Osteoblast (primary cell): ENCODE measurements around the gene COLQ. TPM values are rescaled to one million over a fixed set of nuclear protein-coding genes. Genes with fewer than 3 reads are reported as not detected.

Experiments used
- DNase-seq: peaks from one replicate; pipeline ENCODE4 v3.0.0; 2011; ENCODE audit warnings: low spot score, mixed read lengths; ENCODE audit not compliant: insufficient read length; ENCODE audit errors: missing footprints
- H2AFZ ChIP-seq: 2 replicates; pipeline ENCODE4 v1.6.0; 2011; ENCODE audit warnings: mild to moderate bottlenecking, low read length
- H3K27ac ChIP-seq: 2 replicates; pipeline ENCODE4 v1.5.1; 2011; ENCODE audit warnings: mild to moderate bottlenecking, low read depth, low read length, moderate library complexity
- H3K27me3 ChIP-seq: 2 replicates; pipeline ENCODE4 v1.6.0; 2012; ENCODE audit warnings: mild to moderate bottlenecking, control low read depth, inconsistent platforms, low read length, moderate library complexity; ENCODE audit not compliant: insufficient read depth
- H3K36me3 ChIP-seq: 2 replicates; pipeline ENCODE4 v1.5.1; 2011; ENCODE audit warnings: mild to moderate bottlenecking, low read length, control low read depth, moderate library complexity; ENCODE audit not compliant: insufficient read depth
- H3K4me1 ChIP-seq: 2 replicates; pipeline ENCODE4 v1.5.1; 2011; ENCODE audit warnings: mild to moderate bottlenecking, low read length, control low read depth, moderate library complexity; ENCODE audit not compliant: insufficient read depth
- H3K4me2 ChIP-seq: 2 replicates; pipeline ENCODE4 v1.6.0; 2011; ENCODE audit warnings: mild to moderate bottlenecking, low read length; ENCODE audit not compliant: insufficient read depth
- H3K4me3 ChIP-seq: fragments of 200-600 bp; sonication (generic); 3 replicates; pipeline ENCODE4 v1.5.1; 2012; ENCODE audit warnings: mild to moderate bottlenecking, low read length, inconsistent platforms; ENCODE audit not compliant: insufficient read depth
- H3K79me2 ChIP-seq: 2 replicates; pipeline ENCODE4 v1.6.0; 2012; ENCODE audit warnings: mild to moderate bottlenecking, low read length, control low read depth, inconsistent platforms; ENCODE audit not compliant: insufficient read depth
- H3K9me3 ChIP-seq: 2 replicates; pipeline ENCODE4 v1.5.1; 2011; ENCODE audit warnings: low read depth, low read length, control low read depth
- H4K20me1 ChIP-seq: 2 replicates; pipeline ENCODE4 v1.6.0; 2012; ENCODE audit warnings: mild to moderate bottlenecking, low read length, control low read depth; ENCODE audit not compliant: insufficient read depth
- total RNA-seq: library from RNA; depleted of rRNA; stranded (reverse); fragments of >200 nt; gene quantifications from 2 replicates; pipeline ENCODE4 v1.2.3, GENCODE V29; 2012
- TF ChIP-seq, protein P1 (sequence below): IDR thresholded peaks from 2 replicates; pipeline ENCODE4 v1.5.1; 2011; ENCODE audit warnings: mild to moderate bottlenecking, low read depth, low read length, moderate library complexity; ENCODE audit errors: extremely low read depth

COLQ gene
- total RNA-seq, 1 donor: 1.4 TPM

DNA sequence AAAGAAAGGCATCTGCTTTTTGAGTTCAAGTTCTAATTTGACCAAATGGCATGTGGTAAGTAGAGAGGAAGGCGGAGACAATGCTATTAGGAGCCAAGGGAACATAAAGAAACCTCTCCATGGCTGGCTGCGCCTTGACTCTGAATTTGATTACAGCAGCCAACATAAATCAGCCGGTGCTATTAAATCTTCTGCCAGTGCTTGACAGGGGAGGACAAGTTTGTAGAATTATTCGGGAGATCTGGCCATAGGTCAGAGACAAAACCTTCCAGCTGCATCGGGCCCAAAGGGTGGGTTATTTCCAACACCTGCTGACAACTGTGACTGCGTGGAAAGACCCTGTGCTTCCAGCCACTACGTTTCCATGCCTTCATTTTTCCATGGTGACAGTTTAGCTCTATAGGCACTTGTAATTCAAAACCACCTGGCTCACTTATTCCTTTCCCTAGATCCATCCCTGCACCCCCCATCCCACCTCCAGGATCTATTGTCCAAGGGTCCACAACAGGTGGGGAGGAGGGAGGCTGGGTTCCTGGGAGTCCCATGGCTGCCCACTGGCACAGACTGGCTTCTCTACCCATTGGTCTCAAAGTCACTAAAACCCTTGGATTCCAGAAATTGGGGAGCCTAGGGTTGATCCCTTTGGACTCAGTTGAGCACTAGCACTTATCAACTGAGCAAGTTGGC, 15.9 kb downstream of the COLQ start:
- DNase-seq: no peak
- H3K36me3 ChIP-seq: no peaks in the 10 kb centered on the region
- H2AFZ ChIP-seq: no peak overlapping the region
- H3K79me2 ChIP-seq: no peaks in the 10 kb centered on the region
- H3K27me3 ChIP-seq: no peaks in the 10 kb centered on the region
- TF ChIP-seq, protein P1, sequence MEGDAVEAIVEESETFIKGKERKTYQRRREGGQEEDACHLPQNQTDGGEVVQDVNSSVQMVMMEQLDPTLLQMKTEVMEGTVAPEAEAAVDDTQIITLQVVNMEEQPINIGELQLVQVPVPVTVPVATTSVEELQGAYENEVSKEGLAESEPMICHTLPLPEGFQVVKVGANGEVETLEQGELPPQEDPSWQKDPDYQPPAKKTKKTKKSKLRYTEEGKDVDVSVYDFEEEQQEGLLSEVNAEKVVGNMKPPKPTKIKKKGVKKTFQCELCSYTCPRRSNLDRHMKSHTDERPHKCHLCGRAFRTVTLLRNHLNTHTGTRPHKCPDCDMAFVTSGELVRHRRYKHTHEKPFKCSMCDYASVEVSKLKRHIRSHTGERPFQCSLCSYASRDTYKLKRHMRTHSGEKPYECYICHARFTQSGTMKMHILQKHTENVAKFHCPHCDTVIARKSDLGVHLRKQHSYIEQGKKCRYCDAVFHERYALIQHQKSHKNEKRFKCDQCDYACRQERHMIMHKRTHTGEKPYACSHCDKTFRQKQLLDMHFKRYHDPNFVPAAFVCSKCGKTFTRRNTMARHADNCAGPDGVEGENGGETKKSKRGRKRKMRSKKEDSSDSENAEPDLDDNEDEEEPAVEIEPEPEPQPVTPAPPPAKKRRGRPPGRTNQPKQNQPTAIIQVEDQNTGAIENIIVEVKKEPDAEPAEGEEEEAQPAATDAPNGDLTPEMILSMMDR: no peak
- H3K27ac ChIP-seq: no peak overlapping the region
- no peak overlapping the region for H3K4me3 ChIP-seq
- no peak overlapping the region for H3K4me2 ChIP-seq
- H3K4me1 ChIP-seq: no peaks in the 10 kb centered on the region
- no peaks in the 10 kb centered on the region for H4K20me1 ChIP-seq
- H3K9me3 ChIP-seq: no peaks in the 10 kb centered on the region

DNA sequence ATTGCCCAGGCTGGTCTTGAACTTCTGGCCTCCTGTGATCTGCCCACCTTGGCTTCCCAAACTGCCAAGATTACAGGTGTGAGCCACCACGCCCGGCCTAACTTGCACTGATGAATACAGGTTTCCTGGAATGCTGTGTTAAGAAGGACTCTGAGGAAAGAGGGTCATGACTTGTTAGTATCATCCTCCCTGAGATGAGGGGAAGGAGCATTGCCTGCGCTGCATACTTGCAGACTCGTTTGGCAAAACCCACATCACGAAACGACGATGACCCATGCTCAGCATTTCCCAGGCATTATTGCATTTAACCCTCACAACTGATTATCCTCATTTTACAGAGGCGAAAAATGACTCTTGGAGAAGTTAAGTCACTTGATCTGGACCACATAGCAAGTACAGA, 18.9 kb downstream of the COLQ start:
- no peak overlapping the region for H2AFZ ChIP-seq
- H3K4me3 ChIP-seq: no peak overlapping the region
- no peak for DNase-seq
- H3K27ac ChIP-seq: no peak overlapping the region
- H3K79me2 ChIP-seq: no peaks in the 10 kb centered on the region
- no peaks in the 10 kb centered on the region for H3K27me3 ChIP-seq
- no peaks in the 10 kb centered on the region for H3K36me3 ChIP-seq
- no peaks in the 10 kb centered on the region for H3K9me3 ChIP-seq
- TF ChIP-seq, protein P1: no peak
- no peak overlapping the region for H3K4me2 ChIP-seq
- no peaks in the 10 kb centered on the region for H3K4me1 ChIP-seq
- H4K20me1 ChIP-seq: no peaks in the 10 kb centered on the region

- no peak overlapping the region for H3K27ac ChIP-seq
- no peaks in the 10 kb centered on the region for H3K79me2 ChIP-seq
- H3K4me3 ChIP-seq: no peak overlapping the region
- DNase-seq: no peak
- no peaks in the 10 kb centered on the region for H3K9me3 ChIP-seq
- no peaks in the 10 kb centered on the region for H4K20me1 ChIP-seq
- no peak overlapping the region for H3K4me2 ChIP-seq
- H3K4me1 ChIP-seq: no peaks in the 10 kb centered on the region
- H2AFZ ChIP-seq: no peak overlapping the region
- no peaks in the 10 kb centered on the region for H3K36me3 ChIP-seq
- no peaks in the 10 kb centered on the region for H3K27me3 ChIP-seq
- TF ChIP-seq, protein P1: no peak
These were observed 20.4 kb downstream of the COLQ start for GRCh38 chr3:15501126-15501525.

DNA sequence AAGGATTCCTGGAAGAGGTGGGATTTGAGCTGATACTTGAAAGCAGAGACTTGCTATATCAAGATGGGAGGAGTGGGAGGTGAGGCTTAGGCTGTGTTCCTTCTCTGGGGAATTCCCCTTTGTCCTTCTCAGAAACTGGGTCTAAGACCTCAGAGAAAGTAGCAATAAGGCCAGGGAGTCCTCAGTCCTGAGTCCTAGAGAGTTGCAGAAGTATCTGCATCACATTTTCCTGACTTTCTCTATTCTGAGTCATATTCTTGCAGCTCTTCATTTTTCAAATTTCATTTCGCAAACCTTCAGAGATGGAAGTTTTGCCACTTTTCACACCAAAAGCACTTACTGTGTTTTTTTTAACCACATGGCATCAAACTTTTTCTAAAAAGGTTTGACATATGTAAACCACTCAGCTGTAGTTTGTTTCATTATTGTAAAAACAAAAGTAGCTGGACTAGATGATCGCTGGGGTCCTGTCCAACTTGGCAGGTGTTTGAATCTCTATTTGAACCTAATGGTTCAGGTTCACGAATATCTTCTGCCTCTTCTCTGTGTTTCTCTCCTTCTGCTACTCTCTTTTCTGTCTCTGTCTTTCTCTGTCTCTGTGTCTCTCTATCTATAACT, 21.3 kb downstream of the COLQ start:
- H3K36me3 ChIP-seq: no peaks in the 10 kb centered on the region
- H2AFZ ChIP-seq: no peak overlapping the region
- no peaks in the 10 kb centered on the region for H4K20me1 ChIP-seq
- TF ChIP-seq, protein P1: no peak
- no peaks in the 10 kb centered on the region for H3K27me3 ChIP-seq
- no peak overlapping the region for H3K4me3 ChIP-seq
- H3K4me1 ChIP-seq: no peaks in the 10 kb centered on the region
- H3K79me2 ChIP-seq: no peaks in the 10 kb centered on the region
- H3K4me2 ChIP-seq: no peak overlapping the region
- H3K9me3 ChIP-seq: no peaks in the 10 kb centered on the region
- H3K27ac ChIP-seq: no peak overlapping the region
- no peak for DNase-seq
